ENCODE results near the gene TOMM7. TPM values are rescaled to one million over a fixed set of nuclear protein-coding genes. Genes with fewer than 3 reads are reported as not detected.

The TOMM7 gene
- total and polyA plus RNA-seq, 10 donors: 85.4 to 524 (median 300) TPM

DNA sequence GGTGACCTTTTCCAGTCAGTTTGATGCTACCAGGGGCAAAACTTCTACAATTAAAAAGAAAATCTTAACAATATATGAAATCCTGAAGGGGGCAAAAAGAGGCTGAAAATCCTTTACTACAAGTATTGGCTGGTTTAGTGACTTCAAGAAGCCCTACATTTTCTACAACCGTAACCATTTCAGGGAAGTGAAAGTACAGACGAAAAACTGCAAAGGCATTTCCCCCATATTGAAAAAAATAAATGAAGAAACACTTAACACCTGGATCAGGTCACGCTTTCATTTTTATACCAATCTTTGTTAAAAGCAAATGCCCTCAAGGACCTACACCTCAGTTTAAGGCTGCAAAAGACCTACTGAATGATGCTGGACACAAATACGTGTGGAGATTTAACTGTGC, 57.0 kb downstream of the TOMM7 start:
- H3K27ac ChIP-seq: no peak overlapping the region
- no peak for DNase-seq
- 47 to 61% (median 54%) methylated on average over 4 of the region's 4 CpGs for WGBS, 5 donors
- H3K4me1 ChIP-seq: no peaks in the 10 kb centered on the region
- peaks cover 0 to 4% (median 3%) of the 10 kb centered on the region in 8 donors for H3K9me3 ChIP-seq
- TF ChIP-seq, protein P1, sequence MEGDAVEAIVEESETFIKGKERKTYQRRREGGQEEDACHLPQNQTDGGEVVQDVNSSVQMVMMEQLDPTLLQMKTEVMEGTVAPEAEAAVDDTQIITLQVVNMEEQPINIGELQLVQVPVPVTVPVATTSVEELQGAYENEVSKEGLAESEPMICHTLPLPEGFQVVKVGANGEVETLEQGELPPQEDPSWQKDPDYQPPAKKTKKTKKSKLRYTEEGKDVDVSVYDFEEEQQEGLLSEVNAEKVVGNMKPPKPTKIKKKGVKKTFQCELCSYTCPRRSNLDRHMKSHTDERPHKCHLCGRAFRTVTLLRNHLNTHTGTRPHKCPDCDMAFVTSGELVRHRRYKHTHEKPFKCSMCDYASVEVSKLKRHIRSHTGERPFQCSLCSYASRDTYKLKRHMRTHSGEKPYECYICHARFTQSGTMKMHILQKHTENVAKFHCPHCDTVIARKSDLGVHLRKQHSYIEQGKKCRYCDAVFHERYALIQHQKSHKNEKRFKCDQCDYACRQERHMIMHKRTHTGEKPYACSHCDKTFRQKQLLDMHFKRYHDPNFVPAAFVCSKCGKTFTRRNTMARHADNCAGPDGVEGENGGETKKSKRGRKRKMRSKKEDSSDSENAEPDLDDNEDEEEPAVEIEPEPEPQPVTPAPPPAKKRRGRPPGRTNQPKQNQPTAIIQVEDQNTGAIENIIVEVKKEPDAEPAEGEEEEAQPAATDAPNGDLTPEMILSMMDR (IDR thresholded peaks at IDR 0.05 in 8 of 11, conservative IDR thresholded peaks at IDR 0.05 in 3 of 11): no peak
- TF ChIP-seq POLR2AphosphoS5 (IDR thresholded peaks at IDR 0.05): no peak
- TF ChIP-seq POLR2A (IDR thresholded peaks at IDR 0.05): no peak
- no peaks in the 10 kb centered on the region for H3K36me3 ChIP-seq
- no peak overlapping the region for H3K4me3 ChIP-seq
- peaks cover 0 to 7% (median 0%) of the 10 kb centered on the region in 7 donors for H3K27me3 ChIP-seq (replicated peaks in 1 of 7)
- intact Hi-C loops (cut with DNase I; ENCODE audit: low total_unique reads): no loop called here

Small RNAs within 50 kb of the gene (small RNA-seq; reads per million reads assigned to genes)
- 2,159 to 4,625 (median 2,701) reads per million in 4 donors for gene SNORD93

Other genes starting within 250 kb of the TOMM7 start
- 10 to 100 TPM in 1 of 7 donors, 1 to 10 TPM in 6; 1.8 to 11.8 (median 3.9) TPM for gene IL6, start 95.6 kb downstream of the TOMM7 start, total RNA-seq
- gene IL6, start 95.6 kb downstream of the TOMM7 start, polyA plus RNA-seq: 1 to 10 TPM; 3.5 to 7.8 (median 5.4) TPM
- 10 to 100 TPM; 40.4 to 59.0 (median 45.1) TPM for gene HYCC1, start 191.3 kb upstream of the TOMM7 start, total RNA-seq
- gene HYCC1, start 191.3 kb upstream of the TOMM7 start, polyA plus RNA-seq: 1 to 10 TPM; 4.0 to 7.5 (median 5.6) TPM

Measured in spleen (tissue), 11 donors.